ENCODE results near the gene PAK5. TPM values are rescaled to one million over a fixed set of nuclear protein-coding genes. Genes with fewer than 3 reads are reported as not detected.

PAK5 gene
- total and polyA plus RNA-seq, 7 experiments from 2014 or later, result not detected

GRCh38 chr20:9741996-9742395 lies 96.9 kb downstream of the PAK5 start:
- ChIA-PET POLR2A (no interaction called here), CTCF (interaction anchor here (0.5 kb wide), 1 partner anchor 214 kb away, joined by 3 read pairs; no protein-coding TSS in a partner anchor)
- ATAC-seq, result no peak
- no peaks in the 10 kb centered on the region for H3K9me3 ChIP-seq (ENCODE audit: control insufficient read depth in 2 of 3, low read length in 3 of 3)
- H3K4me3 ChIP-seq (ENCODE audit: low read length), result no peak overlapping the region
- intact Hi-C loops (cut with micrococcal nuclease), result no loop called here
- H3K36me3 ChIP-seq (ENCODE audit: control insufficient read depth in 2 of 3, insufficient read depth in 3 of 3, low read length in 3 of 3), result no peaks in the 10 kb centered on the region
- Mint-ChIP-seq H3K4me1 (no peaks in the 10 kb centered on the region), H3K4me3 (no peak overlapping the region), H3K27ac (no peak overlapping the region), H3K9me3 (peaks cover 0 to 19% (median 9%) of the 10 kb centered on the region in 11 donors), H3K36me3 (no peaks in the 10 kb centered on the region), H3K27me3 (no peaks in the 10 kb centered on the region)
- H3K27ac ChIP-seq (ENCODE audit: low read depth, low read length), result no peak overlapping the region
- no peaks in the 10 kb centered on the region for H3K4me1 ChIP-seq (ENCODE audit: control insufficient read depth in 2 of 2, insufficient read depth in 2 of 2, low read length in 2 of 2)
- DNase-seq, result no peak
- H3K27me3 ChIP-seq (ENCODE audit: control insufficient read depth in 2 of 2, insufficient read depth in 2 of 2, low read length in 2 of 2), result no peaks in the 10 kb centered on the region

- H3K4me1 Mint-ChIP-seq, result no peaks in the 10 kb centered on the region
- DNase-seq (no peak), ATAC-seq (no peak)
- no peaks in the 10 kb centered on the region for H3K36me3 Mint-ChIP-seq
- intact Hi-C loops (cut with micrococcal nuclease), result no loop called here
- peaks cover 3 to 19% (median 8%) of the 10 kb centered on the region in 11 donors for H3K9me3 Mint-ChIP-seq
- no peak overlapping the region for H3K27ac Mint-ChIP-seq
- H3K4me3 Mint-ChIP-seq, result no peak overlapping the region
- H3K27ac ChIP-seq (ENCODE audit: low read depth, low read length), result no peak overlapping the region
- ChIA-PET POLR2A (no interaction called here), CTCF (no interaction called here)
- H3K4me3 ChIP-seq (ENCODE audit: low read length), result no peak overlapping the region
- H3K36me3 ChIP-seq (ENCODE audit: control insufficient read depth in 2 of 3, insufficient read depth in 3 of 3, low read length in 3 of 3), result no peaks in the 10 kb centered on the region
- H3K27me3 Mint-ChIP-seq, result no peaks in the 10 kb centered on the region
- H3K27me3 ChIP-seq (ENCODE audit: control insufficient read depth in 2 of 2, insufficient read depth in 2 of 2, low read length in 2 of 2), result no peaks in the 10 kb centered on the region
- H3K4me1 ChIP-seq (ENCODE audit: control insufficient read depth in 2 of 2, insufficient read depth in 2 of 2, low read length in 2 of 2), result no peaks in the 10 kb centered on the region
- H3K9me3 ChIP-seq (ENCODE audit: control insufficient read depth in 2 of 3, low read length in 3 of 3), result no peaks in the 10 kb centered on the region
Measured at GRCh38 chr20:9740486-9740885, 98.4 kb downstream of the PAK5 start.

GRCh38 chr20:9739991-9740390 lies 98.9 kb downstream of the PAK5 start:
- Mint-ChIP-seq H3K27me3 (no peaks in the 10 kb centered on the region), H3K4me1 (no peaks in the 10 kb centered on the region), H3K9me3 (peaks cover 3 to 21% (median 8%) of the 10 kb centered on the region in 11 donors), H3K36me3 (no peaks in the 10 kb centered on the region), H3K27ac (no peak overlapping the region), H3K4me3 (no peak overlapping the region)
- Histone ChIP-seq H3K4me3 (ENCODE audit: low read length) (no peak overlapping the region), H3K27me3 (ENCODE audit: control insufficient read depth in 2 of 2, insufficient read depth in 2 of 2, low read length in 2 of 2) (no peaks in the 10 kb centered on the region), H3K36me3 (ENCODE audit: control insufficient read depth in 2 of 3, insufficient read depth in 3 of 3, low read length in 3 of 3) (no peaks in the 10 kb centered on the region), H3K4me1 (ENCODE audit: control insufficient read depth in 2 of 2, insufficient read depth in 2 of 2, low read length in 2 of 2) (no peaks in the 10 kb centered on the region), H3K9me3 (ENCODE audit: control insufficient read depth in 2 of 3, low read length in 3 of 3) (no peaks in the 10 kb centered on the region), H3K27ac (ENCODE audit: low read depth, low read length) (no peak overlapping the region)
- ATAC-seq (no peak), DNase-seq (no peak)
- ChIA-PET CTCF (no interaction called here), POLR2A (no interaction called here)
- intact Hi-C loops (cut with micrococcal nuclease), result no loop called here

GRCh38 chr20:9736373-9736772 lies 102.5 kb downstream of the PAK5 start:
- no peak for ATAC-seq
- no peaks in the 10 kb centered on the region for H3K4me1 ChIP-seq (ENCODE audit: control insufficient read depth in 2 of 2, insufficient read depth in 2 of 2, low read length in 2 of 2)
- no peaks in the 10 kb centered on the region for H3K36me3 Mint-ChIP-seq
- no peaks in the 10 kb centered on the region for H3K36me3 ChIP-seq (ENCODE audit: control insufficient read depth in 2 of 3, insufficient read depth in 3 of 3, low read length in 3 of 3)
- POLR2A ChIA-PET, result no interaction called here
- no peaks in the 10 kb centered on the region for H3K27me3 Mint-ChIP-seq
- intact Hi-C loops (cut with micrococcal nuclease), result no loop called here
- no peaks in the 10 kb centered on the region for H3K4me1 Mint-ChIP-seq
- CTCF ChIA-PET, result no interaction called here
- H3K4me3 Mint-ChIP-seq, result no peak overlapping the region
- no peak overlapping the region for H3K27ac ChIP-seq (ENCODE audit: low read depth, low read length)
- no peak overlapping the region for H3K4me3 ChIP-seq (ENCODE audit: low read length)
- DNase-seq, result no peak
- H3K27me3 ChIP-seq (ENCODE audit: control insufficient read depth in 2 of 2, insufficient read depth in 2 of 2, low read length in 2 of 2), result no peaks in the 10 kb centered on the region
- H3K9me3 Mint-ChIP-seq, result peaks cover 2 to 22% (median 6%) of the 10 kb centered on the region in 11 donors
- no peaks in the 10 kb centered on the region for H3K9me3 ChIP-seq (ENCODE audit: control insufficient read depth in 2 of 3, low read length in 3 of 3)
- no peak overlapping the region for H3K27ac Mint-ChIP-seq

GRCh38 chr20:9723501-9724202 lies 115.2 kb downstream of the PAK5 start:
- no peak for DNase-seq
- Mint-ChIP-seq H3K36me3 (no peaks in the 10 kb centered on the region), H3K27me3 (no peaks in the 10 kb centered on the region), H3K4me3 (no peak overlapping the region), H3K4me1 (no peaks in the 10 kb centered on the region), H3K27ac (no peak overlapping the region), H3K9me3 (peaks cover 0 to 16% (median 0%) of the 10 kb centered on the region in 11 donors)
- H3K4me3 ChIP-seq (ENCODE audit: low read length), result no peak overlapping the region
- H3K4me1 ChIP-seq (ENCODE audit: control insufficient read depth in 2 of 2, insufficient read depth in 2 of 2, low read length in 2 of 2), result no peaks in the 10 kb centered on the region
- POLR2A ChIA-PET, result no interaction called here
- no peak for ATAC-seq
- H3K36me3 ChIP-seq (ENCODE audit: control insufficient read depth in 2 of 3, insufficient read depth in 3 of 3, low read length in 3 of 3), result no peaks in the 10 kb centered on the region
- H3K27ac ChIP-seq (ENCODE audit: low read depth, low read length), result no peak overlapping the region
- CTCF ChIA-PET, result no interaction called here
- intact Hi-C loops (cut with micrococcal nuclease), result no loop called here
- no peaks in the 10 kb centered on the region for H3K9me3 ChIP-seq (ENCODE audit: control insufficient read depth in 2 of 3, low read length in 3 of 3)
- no peaks in the 10 kb centered on the region for H3K27me3 ChIP-seq (ENCODE audit: control insufficient read depth in 2 of 2, insufficient read depth in 2 of 2, low read length in 2 of 2)

- Histone ChIP-seq H3K27ac (ENCODE audit: low read depth, low read length) (no peak overlapping the region), H3K4me3 (ENCODE audit: low read length) (no peak overlapping the region), H3K4me1 (ENCODE audit: control insufficient read depth in 2 of 2, insufficient read depth in 2 of 2, low read length in 2 of 2) (no peaks in the 10 kb centered on the region), H3K9me3 (ENCODE audit: control insufficient read depth in 2 of 3, low read length in 3 of 3) (no peaks in the 10 kb centered on the region), H3K27me3 (ENCODE audit: control insufficient read depth in 2 of 2, insufficient read depth in 2 of 2, low read length in 2 of 2) (no peaks in the 10 kb centered on the region), H3K36me3 (ENCODE audit: control insufficient read depth in 2 of 3, insufficient read depth in 3 of 3, low read length in 3 of 3) (no peaks in the 10 kb centered on the region)
- H3K27ac Mint-ChIP-seq, result no peak overlapping the region
- DNase-seq, result no peak
- ChIA-PET CTCF (no interaction called here), POLR2A (no interaction called here)
- H3K4me3 Mint-ChIP-seq, result no peak overlapping the region
- H3K4me1 Mint-ChIP-seq, result no peaks in the 10 kb centered on the region
- H3K9me3 Mint-ChIP-seq, result peaks cover 0 to 13% (median 3%) of the 10 kb centered on the region in 11 donors
- peaks cover 0 to 1% (median 0%) of the 10 kb centered on the region in 5 donors for H3K27me3 Mint-ChIP-seq
- no peak for ATAC-seq
- intact Hi-C loops (cut with micrococcal nuclease), result no loop called here
- no peaks in the 10 kb centered on the region for H3K36me3 Mint-ChIP-seq
Measured at GRCh38 chr20:9711872-9712271, 127.0 kb downstream of the PAK5 start.

GRCh38 chr20:9710685-9711084 lies 128.2 kb downstream of the PAK5 start:
- H3K9me3 Mint-ChIP-seq, result peaks cover 0 to 17% (median 3%) of the 10 kb centered on the region in 11 donors
- H3K4me3 Mint-ChIP-seq, result no peak overlapping the region
- Histone ChIP-seq H3K4me3 (ENCODE audit: low read length) (no peak overlapping the region), H3K27me3 (ENCODE audit: control insufficient read depth in 2 of 2, insufficient read depth in 2 of 2, low read length in 2 of 2) (no peaks in the 10 kb centered on the region), H3K36me3 (ENCODE audit: control insufficient read depth in 2 of 3, insufficient read depth in 3 of 3, low read length in 3 of 3) (no peaks in the 10 kb centered on the region), H3K4me1 (ENCODE audit: control insufficient read depth in 2 of 2, insufficient read depth in 2 of 2, low read length in 2 of 2) (no peaks in the 10 kb centered on the region), H3K27ac (ENCODE audit: low read depth, low read length) (no peak overlapping the region), H3K9me3 (ENCODE audit: control insufficient read depth in 2 of 3, low read length in 3 of 3) (no peaks in the 10 kb centered on the region)
- intact Hi-C loops (cut with micrococcal nuclease), result no loop called here
- H3K27me3 Mint-ChIP-seq, result peaks cover 0 to 4% (median 0%) of the 10 kb centered on the region in 5 donors
- ATAC-seq (no peak), DNase-seq (no peak)
- CTCF ChIA-PET, result no interaction called here
- H3K27ac Mint-ChIP-seq, result no peak overlapping the region
- no peaks in the 10 kb centered on the region for H3K36me3 Mint-ChIP-seq
- POLR2A ChIA-PET, result no interaction called here
- no peaks in the 10 kb centered on the region for H3K4me1 Mint-ChIP-seq
